HepG2 (cell line): ENCODE data around the gene MPST. TPM values are rescaled to one million over a fixed set of nuclear protein-coding genes. Genes with fewer than 3 reads are reported as not detected.

Source experiments
- BRCA1 ChIP-seq: sonication (generic); formaldehyde crosslinking; IDR thresholded peaks from 2 replicates; pipeline ENCODE4 v1.4.0; 2020; ENCODE audit warnings: missing genetic modification reagents
- CAMTA2 ChIP-seq: sonication (generic); formaldehyde crosslinking; IDR thresholded peaks from 2 replicates; pipeline ENCODE4 v1.4.0; 2020; ENCODE audit warnings: mild to moderate bottlenecking, missing genetic modification reagents, borderline replicate concordance
- CBX1 ChIP-seq: IDR thresholded peaks from one replicate; pipeline ENCODE4 v1.6.1; 2016; ENCODE audit warnings: antibody characterized with exemption, low read depth
- GFI1 ChIP-seq: sonication (generic); formaldehyde crosslinking; IDR thresholded peaks from 2 replicates; pipeline ENCODE4 v1.5.0; 2020; ENCODE audit warnings: missing genetic modification reagents, mild to moderate bottlenecking, borderline replicate concordance
- HDAC1 ChIP-seq: sonication (generic); formaldehyde crosslinking; IDR thresholded peaks from 2 replicates; pipeline ENCODE4 v1.5.1; 2020; ENCODE audit warnings: mild to moderate bottlenecking, missing genetic modification reagents
- JARID2 ChIP-seq: sonication (generic); formaldehyde crosslinking; IDR thresholded peaks from 2 replicates; pipeline ENCODE4 v1.8.1; 2023; ENCODE audit warnings: missing genetic modification reagents, inconsistent platforms; ENCODE audit not compliant: insufficient replicate concordance
- KLF11 ChIP-seq: IDR thresholded peaks from 2 replicates; pipeline ENCODE4 v1.6.1; 2016; ENCODE audit warnings: missing compliant biosample characterization
- MAFG ChIP-seq: sonication (generic); formaldehyde crosslinking; IDR thresholded peaks from 2 replicates; pipeline ENCODE4 v1.5.1; 2020; ENCODE audit warnings: mild to moderate bottlenecking, missing genetic modification reagents
- MED1 ChIP-seq: sonication (generic); formaldehyde crosslinking; IDR thresholded peaks from 2 replicates; pipeline ENCODE4 v1.4.0; 2020; ENCODE audit warnings: missing genetic modification reagents
- NCOA2 ChIP-seq: sonication (generic); formaldehyde crosslinking; IDR thresholded peaks from 2 replicates; pipeline ENCODE4 v1.8.0; 2022; ENCODE audit warnings: inconsistent platforms
- NFE2L1 ChIP-seq: sonication (generic); formaldehyde crosslinking; IDR thresholded peaks from 2 replicates; pipeline ENCODE4 v1.4.0; 2020; ENCODE audit warnings: missing genetic modification reagents, mild to moderate bottlenecking, borderline replicate concordance
- NONO ChIP-seq, 2 experiments: fragments of 450-650 bp in 1 of 2; sonication (generic) in 1 of 2; formaldehyde crosslinking in 1 of 2; IDR thresholded peaks in 1 of 2; conservative IDR thresholded peaks in 1 of 2; 2 replicates each; pipeline versions ENCODE4 v1.6.1 to v1.8.0; 2017 to 2022; ENCODE audit warnings: mild to moderate bottlenecking in 1 of 2, missing genetic modification reagents in 1 of 2, moderate library complexity in 1 of 2
- NR2C2 ChIP-seq: sonication (generic); formaldehyde crosslinking; IDR thresholded peaks from 2 replicates; pipeline ENCODE4 v1.4.0; 2020; ENCODE audit warnings: missing genetic modification reagents, mild to moderate bottlenecking, moderate library complexity, borderline replicate concordance
- REPIN1 ChIP-seq: sonication (generic); formaldehyde crosslinking; IDR thresholded peaks from 2 replicates; pipeline ENCODE4 v1.8.0; 2022; ENCODE audit warnings: missing genetic modification reagents, low read depth, mild to moderate bottlenecking, borderline replicate concordance
- SAP130 ChIP-seq: IDR thresholded peaks from 2 replicates; pipeline ENCODE4 v1.6.1; 2016; ENCODE audit warnings: low read depth
- SIN3B ChIP-seq: fragments of 150-350 bp; IDR thresholded peaks from 2 replicates; pipeline ENCODE4 v1.6.1; 2014; ENCODE audit warnings: low read length
- TBX2 ChIP-seq: sonication (generic); formaldehyde crosslinking; IDR thresholded peaks from 2 replicates; pipeline ENCODE4 v1.5.0; 2020; ENCODE audit warnings: missing genetic modification reagents, mild to moderate bottlenecking, borderline replicate concordance
- WIZ ChIP-seq: sonication (generic); formaldehyde crosslinking; IDR thresholded peaks from 2 replicates; pipeline ENCODE4 v1.5.1; 2020; ENCODE audit warnings: mild to moderate bottlenecking, missing genetic modification reagents
- ZBTB7B ChIP-seq: sonication (generic); formaldehyde crosslinking; IDR thresholded peaks from 2 replicates; pipeline ENCODE4 v1.4.0; 2020; ENCODE audit warnings: missing genetic modification reagents
- ZEB1 ChIP-seq: IDR thresholded peaks from 2 replicates; pipeline ENCODE4 v1.6.1; 2012; ENCODE audit warnings: mild to moderate bottlenecking, low read depth, inconsistent platforms; ENCODE audit not compliant: insufficient replicate concordance
- ZIK1 ChIP-seq: sonication (generic); formaldehyde crosslinking; IDR thresholded peaks from 2 replicates; pipeline ENCODE4 v1.5.0; 2020; ENCODE audit warnings: mild to moderate bottlenecking, low read depth, missing genetic modification reagents, borderline replicate concordance
- ZMYM3 ChIP-seq: sonication (generic); formaldehyde crosslinking; IDR thresholded peaks from 2 replicates; pipeline ENCODE4 v1.5.1; 2020; ENCODE audit warnings: mild to moderate bottlenecking, missing genetic modification reagents
- ZNF124 ChIP-seq: sonication (generic); formaldehyde crosslinking; IDR thresholded peaks from 2 replicates; pipeline ENCODE4 v1.4.0; 2020; ENCODE audit warnings: missing genetic modification reagents
- ZNF317 ChIP-seq: sonication (generic); formaldehyde crosslinking; IDR thresholded peaks from 2 replicates; pipeline ENCODE4 v1.5.0; 2020; ENCODE audit warnings: mild to moderate bottlenecking, missing genetic modification reagents
- ZNF414 ChIP-seq: sonication (generic); formaldehyde crosslinking; IDR thresholded peaks from 2 replicates; pipeline ENCODE4 v1.5.0; 2020; ENCODE audit warnings: missing genetic modification reagents
- ZNF580 ChIP-seq: IDR thresholded peaks from 2 replicates; pipeline ENCODE4 v1.6.1; 2016; ENCODE audit warnings: low read depth, borderline replicate concordance
- ZNF614 ChIP-seq: IDR thresholded peaks from 2 replicates; pipeline ENCODE4 v1.6.1; 2018; ENCODE audit warnings: missing biosample characterization, missing genetic modification reagents, inconsistent platforms, borderline replicate concordance
- ZNF709 ChIP-seq: sonication (generic); formaldehyde crosslinking; IDR thresholded peaks from 2 replicates; pipeline ENCODE4 v1.5.0; 2020; ENCODE audit warnings: mild to moderate bottlenecking, missing genetic modification reagents
- ZNF720 ChIP-seq: sonication (generic); formaldehyde crosslinking; IDR thresholded peaks from 2 replicates; pipeline ENCODE4 v1.4.0; 2020; ENCODE audit warnings: missing genetic modification reagents
- ZNF746 ChIP-seq: sonication (generic); formaldehyde crosslinking; IDR thresholded peaks from 2 replicates; pipeline ENCODE4 v1.8.0; 2022; ENCODE audit warnings: mild to moderate bottlenecking, missing genetic modification reagents
- ZNF761 ChIP-seq: sonication (generic); formaldehyde crosslinking; conservative IDR thresholded peaks from 2 replicates; pipeline ENCODE4 v1.4.0; 2020; ENCODE audit warnings: mild to moderate bottlenecking, missing genetic modification reagents
- ZSCAN20 ChIP-seq: sonication (generic); formaldehyde crosslinking; IDR thresholded peaks from 2 replicates; pipeline ENCODE4 v1.4.0; 2020; ENCODE audit warnings: missing genetic modification reagents, mild to moderate bottlenecking, borderline replicate concordance
- polyA plus RNA-seq, 8 experiments: library from polyadenylated mRNA; depleted of rRNA in 3 of 8; stranded (reverse) in 7 of 8; unstranded in 1 of 8; fragments of >200 nt; fragmentation: Illumina TruSeq in 4 of 8; extraction: Trizol in 4 of 8; gene quantifications; 2 replicates each; pipeline versions ENCODE4 v1.2.1 to v1.2.3, GENCODE V29; 2011 to 2016; ENCODE audit warnings: low read depth in 4 of 8, missing spikeins in 1 of 8, mixed read lengths in 1 of 8; ENCODE audit not compliant: insufficient read depth in 1 of 8
- total RNA-seq, 5 experiments: library from RNA; depleted of rRNA; stranded (reverse); fragments of >200 nt; fragmentation: Illumina TruSeq; extraction: Trizol; gene quantifications; 2 replicates each; pipeline ENCODE4 v1.2.3, GENCODE V29; 2016; ENCODE audit warnings: low read depth in 1 of 5

The MPST gene
- total and polyA plus RNA-seq, 2 of the 13 experiments (the other 11 are each of a cell fraction or from before 2014, with no cell fraction given): 133 to 141 TPM

GRCh38 chr22:37022483-37023337 is 3.2 kb downstream of the MPST start (continued):
- TF ChIP-seq REPIN1 (CRISPR knock-in tag) (no peak), MAFG (CRISPR knock-in tag) (no peak), KLF11 (no peak), WIZ (CRISPR knock-in tag) (no peak), MED1 (peak; percentile 25; the same call in 1 of the 2 replicates), JARID2 (CRISPR knock-in tag) (no peak), NR2C2 (CRISPR knock-in tag) (no peak), SIN3B (no peak), NCOA2 (CRISPR knock-in tag) (no peak), ZNF761 (no peak), ZNF414 (CRISPR knock-in tag) (0 out of 2 replicates have a peak, but pooled peaks have one; percentile 37), ZNF317 (CRISPR knock-in tag) (no peak), NFE2L1 (CRISPR knock-in tag) (0 out of 2 replicates have a peak, but pooled peaks have one; percentile 60), HDAC1 (CRISPR knock-in tag) (peak; percentile 25; the same call in 1 of the 2 replicates), SAP130 (CRISPR knock-in tag) (no peak), ZMYM3 (no peak), ZNF720 (no peak), ZNF124 (CRISPR knock-in tag) (no peak), BRCA1 (CRISPR knock-in tag) (no peak; the same call in 1 of the 2 replicates), ZBTB7B (no peak), NONO (IDR thresholded peaks at IDR 0.05) (no peak), NONO (CRISPR knock-in tag; conservative IDR thresholded peaks at IDR 0.05) (peak; percentile 47; the same call in 1 of the 2 replicates), TBX2 (CRISPR knock-in tag) (no peak), ZSCAN20 (no peak), GFI1 (CRISPR knock-in tag) (no peak), CAMTA2 (CRISPR knock-in tag) (0 out of 2 replicates have a peak, but pooled peaks have one; percentile 45), ZIK1 (no peak), ZEB1 (no peak), ZNF709 (CRISPR knock-in tag) (peak; percentile 30; the same call in 1 of the 2 replicates), ZNF580 (CRISPR knock-in tag) (no peak), ZNF746 (CRISPR knock-in tag) (no peak), CBX1 (no peak), ZNF614 (CRISPR knock-in tag) (no peak)
